NOMO-1 treated with DMSO at 0.1 percent for 48 hours (cell line): ENCODE results near the gene DDX10.

ENCODE experiments used
- DNase-seq: peaks from one replicate; lab custom pipeline; 2025; ENCODE audit not compliant: unreplicated experiment; lab: John Stamatoyannopoulos, UW

DDX10 gene

DNA sequence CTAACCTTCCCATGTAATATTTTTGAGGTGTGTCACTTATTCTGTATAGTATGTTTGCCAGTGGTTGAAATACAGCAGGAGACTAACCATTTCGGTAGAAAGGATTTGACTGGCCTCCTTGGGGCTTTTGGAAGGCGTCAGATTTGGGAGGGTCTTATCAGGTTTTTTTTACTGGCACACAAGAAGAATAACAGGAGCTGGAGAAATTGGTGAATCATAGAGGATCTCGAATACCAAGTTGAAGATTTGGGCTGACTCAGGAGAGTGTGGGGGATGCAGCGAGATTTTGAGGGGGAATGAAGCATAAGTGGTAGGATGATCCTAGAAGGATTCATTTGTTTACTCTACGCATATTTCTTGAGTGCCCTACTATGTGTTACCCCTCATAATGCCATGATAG lies 200.5 kb downstream of the DDX10 start:
- DNase-seq: no peak

DNA sequence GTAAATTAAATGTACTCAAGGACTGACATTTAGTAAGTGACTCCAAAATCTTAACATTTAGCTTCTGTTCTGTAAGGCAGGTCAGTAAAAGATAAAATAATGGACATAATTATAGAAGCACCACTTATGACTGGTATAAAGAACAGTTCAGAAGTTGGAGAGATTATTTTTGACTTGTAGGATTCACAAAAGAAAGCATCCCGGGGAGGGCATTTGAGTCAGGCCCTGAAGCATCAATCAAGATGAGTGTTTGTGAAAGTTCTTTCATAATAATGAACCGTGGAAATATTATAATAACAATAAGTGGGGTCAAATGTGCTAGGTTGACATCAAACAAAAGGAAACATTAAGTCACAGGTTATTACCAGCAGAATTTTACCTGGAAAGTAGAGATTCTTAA lies 201.9 kb downstream of the DDX10 start:
- DNase-seq: no peak

DNA sequence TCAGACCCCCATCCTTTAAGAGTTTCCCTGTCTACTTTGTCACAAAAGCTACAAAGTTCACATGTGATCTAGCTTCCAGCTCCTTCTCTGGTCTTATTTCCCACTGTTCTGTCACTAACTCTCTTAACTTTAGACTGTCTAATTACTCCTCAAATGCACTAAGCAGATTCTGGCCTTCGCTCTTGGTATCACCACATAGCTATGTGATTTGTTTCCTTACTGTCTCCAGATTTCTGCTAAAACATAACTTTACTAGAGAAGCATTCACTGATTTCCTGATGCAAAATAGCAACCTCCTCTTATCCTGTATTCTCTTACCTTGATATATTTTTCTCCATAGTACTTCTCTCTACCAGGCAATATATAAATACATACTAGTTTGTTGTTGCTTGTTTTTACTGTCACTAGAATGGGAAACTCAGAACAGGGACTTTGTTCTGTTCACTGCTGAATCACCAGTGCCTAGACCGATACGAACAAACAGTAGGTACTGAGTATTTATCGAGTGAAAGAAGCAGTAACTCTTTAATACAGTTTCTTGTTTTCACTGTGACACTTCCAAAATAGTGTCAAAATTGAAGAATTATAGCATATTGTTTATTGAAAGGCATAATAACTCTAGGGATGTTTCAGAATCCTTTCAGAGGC lies 205.6 kb downstream of the DDX10 start:
- no peak for DNase-seq

DNA sequence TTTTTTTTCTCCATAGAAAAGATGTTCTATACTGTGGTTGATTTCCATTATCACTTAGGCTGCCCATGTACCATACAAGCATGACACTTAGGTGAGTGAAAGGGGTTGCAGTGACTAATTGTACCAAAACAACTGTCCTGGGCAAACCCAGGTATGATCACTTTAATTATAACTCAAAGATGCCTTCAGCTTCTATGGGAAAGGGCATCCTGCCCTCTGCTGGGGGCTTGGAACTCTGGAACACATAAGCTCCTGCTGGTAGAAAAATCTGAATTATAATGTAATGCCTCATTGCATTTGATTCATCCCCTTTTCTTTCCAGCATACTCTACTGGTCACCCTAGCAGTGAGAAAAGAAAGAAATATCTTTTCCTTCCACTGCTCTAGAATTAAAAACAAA lies 206.3 kb downstream of the DDX10 start:
- no peak for DNase-seq

- no peak for DNase-seq
These were observed 207.0 kb downstream of the DDX10 start for GRCh38 chr11:108871867-108872266.

GRCh38 chr11:108872781-108873291 lies 208.0 kb downstream of the DDX10 start:
- no peak for DNase-seq

DNA sequence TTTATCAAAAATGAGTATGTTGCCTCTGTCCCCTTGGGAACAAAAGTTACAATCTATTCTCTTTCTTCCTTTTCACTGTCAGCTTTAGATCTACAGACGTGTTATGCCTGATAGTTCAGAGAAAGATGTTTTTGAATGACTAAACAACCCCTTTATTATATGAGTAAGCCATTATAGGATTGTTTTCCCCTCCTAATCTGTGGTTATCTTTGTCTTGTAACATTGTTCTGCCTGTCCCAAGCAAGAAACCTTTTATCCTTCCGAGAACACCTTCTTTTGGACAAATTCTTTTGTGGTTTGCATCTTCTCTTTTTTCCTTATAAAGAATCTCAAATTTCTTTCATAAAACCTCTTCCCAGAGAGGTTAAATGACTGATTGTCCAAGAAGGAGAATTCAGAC lies 208.4 kb downstream of the DDX10 start:
- no peak for DNase-seq

DNA sequence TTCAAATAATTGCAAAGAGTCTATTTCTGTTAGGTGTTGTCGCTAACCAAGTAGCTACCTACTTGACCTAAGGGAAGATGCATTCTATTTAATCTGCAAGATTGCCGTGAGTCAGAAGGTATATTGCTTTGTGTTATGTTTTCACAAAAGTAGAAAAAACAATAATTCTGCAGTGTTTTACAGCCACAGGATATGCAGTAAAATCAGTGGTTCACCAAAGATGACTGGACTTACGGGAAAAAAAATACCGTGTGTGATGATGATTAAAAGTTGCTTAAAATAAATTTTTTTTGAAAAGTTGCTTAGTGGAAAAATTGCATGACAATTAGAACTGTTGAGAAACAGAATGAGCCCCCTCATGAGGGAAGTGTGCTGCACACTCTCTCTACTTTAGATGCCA lies 209.1 kb downstream of the DDX10 start:
- no peak for DNase-seq

DNA sequence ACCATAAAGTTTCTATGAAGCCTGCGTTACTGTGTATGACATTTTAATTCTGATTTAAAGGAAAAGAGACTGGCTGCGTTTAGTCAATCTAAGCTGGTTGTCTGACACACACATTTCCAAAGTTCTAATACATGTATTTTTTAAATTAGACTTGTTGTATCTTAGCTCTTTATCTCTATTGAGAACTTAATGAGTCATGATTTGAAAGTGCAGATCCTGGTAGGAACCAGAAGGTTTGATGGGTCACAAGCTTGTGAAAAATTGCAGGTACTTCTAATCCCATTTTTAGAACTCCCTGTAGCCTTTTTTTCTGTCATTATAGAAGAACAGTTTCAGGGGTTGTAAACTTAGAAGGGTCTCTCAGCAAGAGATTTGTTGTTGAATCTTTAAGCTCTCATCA lies 210.3 kb downstream of the DDX10 start:
- no peak for DNase-seq

GRCh38 chr11:108877178-108877577 lies 212.3 kb downstream of the DDX10 start:
- no peak for DNase-seq

DNA sequence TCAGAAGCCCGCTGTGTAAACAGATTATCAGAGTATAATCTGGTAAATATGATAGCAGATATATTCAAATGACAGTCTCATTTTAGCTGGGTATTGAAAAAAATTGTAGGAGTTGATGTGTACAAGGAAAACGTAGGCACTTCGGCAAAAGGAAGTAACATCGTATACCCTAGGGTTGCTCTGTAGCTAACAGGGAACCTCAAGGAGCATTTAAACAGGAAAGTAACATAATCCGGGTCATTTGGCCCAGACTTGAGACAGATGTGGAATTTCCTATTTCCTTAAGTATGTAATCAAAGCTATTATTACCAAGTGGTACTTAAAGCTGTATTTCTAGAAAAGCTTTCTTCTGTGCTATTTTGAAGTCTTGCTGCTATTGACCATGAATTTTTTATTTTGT lies 215.6 kb downstream of the DDX10 start:
- DNase-seq: no peak

DNA sequence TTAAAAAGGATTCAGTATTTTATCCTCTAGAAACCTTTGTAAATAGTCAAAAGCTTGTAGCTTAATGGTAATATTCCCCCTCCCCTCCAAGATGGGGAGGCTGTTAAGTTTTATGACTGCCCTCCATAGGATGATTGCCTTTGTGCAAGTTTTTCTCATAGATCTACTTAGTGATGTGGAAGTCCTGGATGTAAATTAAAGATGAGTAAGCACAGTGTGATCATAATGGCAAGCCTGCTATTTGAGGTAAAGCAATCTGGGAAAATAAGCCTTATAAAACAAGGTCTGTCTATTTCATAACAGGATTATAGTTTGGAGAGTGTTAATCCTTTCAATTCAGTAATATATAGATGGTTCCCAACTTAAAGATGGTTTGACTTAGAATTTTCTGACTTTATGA lies 216.3 kb downstream of the DDX10 start:
- no peak for DNase-seq

GRCh38 chr11:108882211-108882831 lies 217.5 kb downstream of the DDX10 start:
- DNase-seq: no peak

DNA sequence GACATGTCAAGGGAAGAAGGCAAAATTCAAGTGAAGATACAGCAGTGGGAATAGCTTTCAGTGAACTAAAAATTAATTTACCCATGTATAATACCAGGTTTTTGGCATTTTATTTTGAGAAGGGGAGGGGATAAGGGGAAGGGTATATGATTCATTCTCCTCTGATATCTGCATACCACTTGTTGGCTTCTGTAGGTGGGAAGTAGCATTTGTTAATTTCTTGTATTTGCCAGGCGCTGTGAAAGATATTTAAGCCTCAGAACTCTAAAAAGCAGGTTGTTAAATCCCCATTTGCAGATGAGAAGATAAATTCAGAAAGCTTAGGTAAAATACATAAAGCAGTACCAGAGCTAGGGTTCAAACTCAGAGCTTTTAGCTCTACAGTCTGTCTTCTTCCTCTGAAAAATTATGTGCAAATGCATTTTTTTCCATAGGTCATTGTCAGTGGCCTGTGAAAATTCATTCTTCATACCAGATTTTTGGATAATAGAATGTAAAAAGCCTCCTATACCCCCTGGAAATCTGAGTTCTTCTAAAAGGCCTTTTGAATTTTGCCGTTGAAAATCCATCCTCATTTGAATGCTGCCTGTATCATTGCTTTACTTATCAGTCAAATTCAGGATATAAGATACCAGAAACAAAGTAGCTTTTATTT lies 221.3 kb downstream of the DDX10 start:
- DNase-seq: no peak

- no peak for DNase-seq
These were observed 221.8 kb downstream of the DDX10 start for GRCh38 chr11:108886660-108887009.

- no peak for DNase-seq
These were observed 222.8 kb downstream of the DDX10 start for GRCh38 chr11:108887436-108888238.

GRCh38 chr11:108890482-108891105 lies 225.7 kb downstream of the DDX10 start:
- DNase-seq: no peak

- no peak for DNase-seq
These were observed 226.3 kb downstream of the DDX10 start for GRCh38 chr11:108891143-108891542.

DNA sequence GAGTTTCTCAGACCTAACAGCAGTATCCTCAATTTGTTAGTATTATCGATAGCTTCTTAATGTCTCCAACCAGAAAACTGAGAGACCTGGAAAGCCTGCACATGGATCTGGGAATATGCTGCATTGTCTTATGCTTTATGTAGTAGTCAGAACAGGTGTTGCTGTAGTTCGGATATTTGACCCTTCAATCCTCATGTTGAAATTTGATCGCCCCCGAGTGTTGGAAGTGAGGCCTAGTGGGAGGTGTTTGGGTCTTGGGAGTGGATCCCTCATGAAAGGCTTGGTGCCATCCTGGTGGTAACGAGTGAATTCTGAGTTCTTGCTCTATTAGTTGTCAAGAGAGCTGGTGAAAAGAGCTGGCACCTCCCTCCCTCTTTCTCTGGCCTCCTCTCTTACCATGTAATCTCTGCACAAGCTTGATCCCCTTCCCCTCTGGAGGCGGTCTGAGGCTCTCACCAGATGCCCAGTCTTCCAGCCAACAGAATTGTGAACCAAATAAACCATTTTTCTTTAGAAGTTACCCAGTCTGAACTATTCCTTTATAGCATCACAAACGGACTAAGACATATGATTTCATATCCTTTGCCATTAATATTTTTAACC lies 227.1 kb downstream of the DDX10 start:
- no peak for DNase-seq

- DNase-seq: peak; percentile 74
These were observed 231.0 kb downstream of the DDX10 start for GRCh38 chr11:108895579-108896480.
